PC-3 (cell line): ENCODE measurements around the gene PLPP6.

ENCODE experiments used
- CTCF ChIP-seq: fragments of 300-600 bp; sonication (generic); conservative IDR thresholded peaks from 2 replicates; pipeline ENCODE4 v1.5.1; 2017; ENCODE audit warnings: antibody characterized with exemption, low read depth, mild to moderate bottlenecking, low read length
- EZH2 ChIP-seq: fragments of 300-600 bp; sonication (generic); IDR thresholded peaks from one replicate; pipeline ENCODE4 v1.6.1; 2017; ENCODE audit warnings: antibody characterized with exemption, mild to moderate bottlenecking, low read length; ENCODE audit not compliant: unreplicated experiment

DNA sequence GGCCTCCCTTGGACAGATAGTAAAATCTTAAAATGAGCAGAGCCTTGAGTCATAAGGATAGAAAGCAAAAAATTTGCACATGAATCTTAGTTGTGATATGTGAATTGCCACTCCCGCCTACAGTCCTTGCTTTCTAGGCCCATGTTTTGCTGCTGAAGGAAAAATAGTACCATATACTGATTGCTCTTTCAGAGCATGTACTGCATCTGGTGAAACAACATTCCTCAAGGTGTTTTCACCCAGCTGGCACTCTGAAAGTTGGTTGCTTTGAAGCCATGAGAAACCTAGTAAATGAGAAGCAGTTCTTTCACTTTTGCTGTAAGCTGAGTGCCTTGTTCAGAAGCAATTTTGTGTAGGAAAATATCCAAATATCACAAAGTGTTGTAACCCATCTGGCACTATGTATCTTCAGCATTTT lies 27.6 kb downstream of the PLPP6 start:
- no peak for TF ChIP-seq CTCF
- no peak for TF ChIP-seq EZH2
